HG03442 (cell line): ENCODE measurements around the gene ITGB6.

Experiments
- ATAC-seq: cut with Tn5 transposase; IDR thresholded peaks from one replicate; pipeline ENCODE4 v1.9.1; 2021; ENCODE audit warnings: mild to moderate bottlenecking, moderate library complexity; ENCODE audit not compliant: unreplicated experiment

The ITGB6 gene

GRCh38 chr2:160054984-160055725 is 144.9 kb downstream of the ITGB6 start:
- ATAC-seq: no peak

DNA sequence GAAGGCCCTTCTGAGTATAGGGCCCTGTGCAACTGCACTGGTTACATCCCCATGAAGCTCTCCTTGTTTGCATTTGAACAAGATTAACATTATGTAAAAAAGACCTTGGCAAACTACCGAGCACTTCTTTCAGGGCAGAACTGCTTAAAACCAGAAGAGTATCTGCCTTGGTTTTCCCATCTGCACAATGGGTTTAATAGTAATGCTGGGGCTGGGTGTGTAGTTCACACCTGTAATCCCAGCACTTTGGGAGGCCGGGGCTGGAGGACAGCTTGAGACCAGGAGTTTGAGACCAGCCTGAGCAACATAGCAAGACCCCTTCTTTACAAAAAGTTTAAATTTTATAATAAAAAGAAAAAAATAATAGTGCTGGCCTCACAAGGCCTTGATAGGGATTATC is 146.1 kb downstream of the ITGB6 start:
- no peak for ATAC-seq

GRCh38 chr2:160052531-160052930 is 147.5 kb downstream of the ITGB6 start:
- ATAC-seq: no peak

GRCh38 chr2:160051371-160051800 is 148.7 kb downstream of the ITGB6 start:
- no peak for ATAC-seq

DNA sequence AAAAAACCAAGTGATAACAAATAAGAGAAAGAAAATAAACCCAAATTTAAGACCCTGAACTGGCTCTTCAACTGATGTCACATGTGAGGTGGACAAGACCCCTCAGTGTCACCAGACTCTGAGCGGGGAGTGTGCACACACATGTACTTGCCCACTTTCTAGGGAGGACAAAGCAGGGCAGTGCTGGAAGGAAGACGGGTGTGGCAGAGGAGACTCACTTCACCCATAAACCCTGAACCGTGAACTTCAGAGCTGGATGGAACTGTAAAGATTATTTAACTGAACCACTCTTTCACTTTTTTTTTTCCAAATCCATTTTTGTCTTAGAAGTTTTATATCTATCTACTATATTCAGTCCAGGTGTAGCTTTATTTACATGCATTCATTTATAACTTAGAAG is 149.9 kb downstream of the ITGB6 start:
- ATAC-seq: no peak
